Measurements from ENCODE around the gene LRP1-AS.

Gene LRP1-AS

DNA sequence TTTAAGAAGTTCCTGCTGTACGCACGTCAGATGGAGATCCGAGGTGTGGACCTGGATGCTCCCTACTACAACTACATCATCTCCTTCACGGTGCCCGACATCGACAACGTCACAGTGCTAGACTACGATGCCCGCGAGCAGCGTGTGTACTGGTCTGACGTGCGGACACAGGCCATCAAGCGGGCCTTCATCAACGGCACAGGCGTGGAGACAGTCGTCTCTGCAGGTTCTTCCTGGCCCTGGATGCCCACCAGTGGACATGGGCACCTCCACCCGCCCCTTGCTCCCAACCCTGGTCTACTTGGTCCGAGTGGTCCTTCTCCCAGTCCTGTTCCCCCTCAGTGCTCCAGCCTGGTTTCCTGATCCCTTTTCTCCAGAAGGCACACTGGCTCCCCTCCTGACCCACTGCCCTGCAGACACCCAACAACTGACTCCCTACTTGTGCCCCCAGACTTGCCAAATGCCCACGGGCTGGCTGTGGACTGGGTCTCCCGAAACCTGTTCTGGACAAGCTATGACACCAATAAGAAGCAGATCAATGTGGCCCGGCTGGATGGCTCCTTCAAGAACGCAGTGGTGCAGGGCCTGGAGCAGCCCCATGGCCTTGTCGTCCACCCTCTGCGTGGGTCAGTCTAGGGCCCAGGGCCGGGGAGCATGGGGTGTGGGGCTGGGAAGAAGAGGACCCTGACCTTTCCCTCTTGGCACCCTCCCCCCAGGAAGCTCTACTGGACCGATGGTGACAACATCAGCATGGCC lies 32.1 kb upstream of the LRP1-AS start:
- DNase-seq = no peak

DNA sequence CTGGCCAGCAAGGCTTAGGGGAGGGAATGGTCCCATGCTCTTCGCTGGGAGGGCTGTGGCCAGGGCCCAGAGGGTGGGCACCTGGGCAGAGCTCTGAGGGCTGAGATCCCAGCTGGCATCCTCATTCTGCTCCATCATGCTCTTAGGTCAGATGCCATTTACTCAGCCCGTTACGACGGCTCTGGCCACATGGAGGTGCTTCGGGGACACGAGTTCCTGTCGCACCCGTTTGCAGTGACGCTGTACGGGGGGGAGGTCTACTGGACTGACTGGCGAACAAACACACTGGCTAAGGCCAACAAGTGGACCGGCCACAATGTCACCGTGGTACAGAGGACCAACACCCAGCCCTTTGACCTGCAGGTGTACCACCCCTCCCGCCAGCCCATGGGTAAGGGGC lies 30.8 kb upstream of the LRP1-AS start:
- DNase-seq = no peak

DNA sequence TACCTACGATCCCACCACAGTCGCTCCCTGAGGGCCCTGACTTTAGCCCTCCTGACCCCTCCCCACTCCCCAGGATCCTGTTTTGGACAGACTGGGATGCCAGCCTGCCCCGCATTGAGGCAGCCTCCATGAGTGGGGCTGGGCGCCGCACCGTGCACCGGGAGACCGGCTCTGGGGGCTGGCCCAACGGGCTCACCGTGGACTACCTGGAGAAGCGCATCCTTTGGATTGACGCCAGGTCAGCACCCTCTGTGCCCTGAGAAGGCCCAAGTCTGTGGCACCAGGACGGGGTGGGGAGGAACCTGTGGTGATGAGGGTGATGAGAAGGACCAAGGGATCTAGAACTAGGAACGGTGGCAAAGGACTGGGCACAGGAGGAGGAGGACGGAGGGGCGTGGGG lies 29.9 kb upstream of the LRP1-AS start:
- DNase-seq = no peak

DNA sequence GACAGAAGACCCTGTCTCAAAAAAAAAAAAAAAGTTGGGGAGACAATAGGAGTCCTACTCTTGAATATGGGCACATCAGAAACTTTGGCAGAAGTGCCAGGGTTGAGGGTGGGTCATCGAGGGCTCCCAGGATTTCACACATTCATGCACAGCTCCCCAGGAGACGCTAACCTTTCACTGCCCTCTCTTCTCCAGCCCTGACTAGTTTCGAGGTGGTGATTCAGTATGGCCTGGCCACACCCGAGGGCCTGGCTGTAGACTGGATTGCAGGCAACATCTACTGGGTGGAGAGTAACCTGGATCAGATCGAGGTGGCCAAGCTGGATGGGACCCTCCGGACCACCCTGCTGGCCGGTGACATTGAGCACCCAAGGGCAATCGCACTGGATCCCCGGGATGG lies 29.4 kb upstream of the LRP1-AS start:
- no peak for DNase-seq

DNA sequence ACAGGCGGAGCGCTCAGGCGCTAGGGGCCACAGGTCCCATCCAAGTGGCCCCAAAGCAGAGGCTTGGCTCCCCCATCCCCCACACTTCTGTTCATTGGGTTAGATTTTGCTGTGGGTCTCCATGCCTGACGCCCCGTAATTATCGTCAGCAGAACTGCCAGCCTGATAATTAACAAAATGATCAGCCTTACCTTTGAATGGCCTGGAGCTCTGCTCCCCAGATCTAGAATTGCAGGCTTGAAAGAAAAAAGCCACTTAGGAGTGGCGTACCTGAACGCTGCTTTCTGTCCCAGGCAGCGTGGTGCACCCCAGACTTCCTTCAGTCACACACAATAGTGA lies 28.7 kb upstream of the LRP1-AS start:
- no peak for DNase-seq

DNA sequence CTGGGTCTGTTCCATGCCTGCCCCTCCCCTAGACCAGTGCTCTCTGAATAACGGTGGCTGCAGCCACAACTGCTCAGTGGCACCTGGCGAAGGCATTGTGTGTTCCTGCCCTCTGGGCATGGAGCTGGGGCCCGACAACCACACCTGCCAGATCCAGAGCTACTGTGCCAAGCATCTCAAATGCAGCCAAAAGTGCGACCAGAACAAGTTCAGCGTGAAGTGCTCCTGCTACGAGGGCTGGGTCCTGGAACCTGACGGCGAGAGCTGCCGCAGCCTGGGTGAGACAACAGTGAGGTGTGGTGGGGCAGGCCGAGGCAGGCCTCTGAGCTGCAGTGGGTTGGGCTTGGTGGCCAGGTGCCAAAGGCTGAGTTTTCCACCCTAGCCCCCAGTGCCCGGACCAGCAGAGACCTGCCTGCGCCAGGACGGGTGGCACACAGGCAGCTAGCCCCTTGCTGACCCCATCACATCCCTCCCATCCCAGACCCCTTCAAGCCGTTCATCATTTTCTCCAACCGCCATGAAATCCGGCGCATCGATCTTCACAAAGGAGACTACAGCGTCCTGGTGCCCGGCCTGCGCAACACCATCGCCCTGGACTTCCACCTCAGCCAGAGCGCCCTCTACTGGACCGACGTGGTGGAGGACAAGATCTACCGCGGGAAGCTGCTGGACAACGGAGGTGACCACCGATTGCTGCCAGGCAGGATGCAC lies 28.2 kb upstream of the LRP1-AS start:
- no peak for DNase-seq

DNA sequence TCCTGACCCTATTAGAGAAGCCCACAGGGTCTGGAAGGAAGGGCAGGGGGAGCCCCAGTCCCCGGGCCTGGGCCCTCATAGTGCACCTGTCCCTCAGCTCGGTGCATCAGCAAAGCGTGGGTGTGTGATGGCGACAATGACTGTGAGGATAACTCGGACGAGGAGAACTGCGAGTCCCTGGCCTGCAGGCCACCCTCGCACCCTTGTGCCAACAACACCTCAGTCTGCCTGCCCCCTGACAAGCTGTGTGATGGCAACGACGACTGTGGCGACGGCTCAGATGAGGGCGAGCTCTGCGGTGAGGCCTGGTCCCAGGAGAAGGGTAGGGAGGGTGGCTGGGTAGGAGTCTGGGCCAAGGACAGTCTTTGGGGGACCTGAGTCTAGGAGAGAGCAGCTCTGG lies 26.3 kb upstream of the LRP1-AS start:
- DNase-seq = no peak

DNA sequence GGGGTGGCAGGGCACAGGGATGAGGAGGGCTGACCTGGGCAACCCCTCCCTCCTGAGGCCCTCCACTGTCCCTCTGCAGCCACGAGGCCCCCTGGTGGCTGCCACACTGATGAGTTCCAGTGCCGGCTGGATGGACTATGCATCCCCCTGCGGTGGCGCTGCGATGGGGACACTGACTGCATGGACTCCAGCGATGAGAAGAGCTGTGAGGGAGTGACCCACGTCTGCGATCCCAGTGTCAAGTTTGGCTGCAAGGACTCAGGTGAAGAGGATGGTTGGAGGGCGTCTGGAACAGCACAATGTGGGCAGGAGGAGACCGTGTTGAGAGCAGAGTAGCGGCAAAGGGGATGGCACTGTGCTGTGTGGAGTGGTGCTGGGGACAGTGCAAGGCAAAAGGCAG lies 25.7 kb upstream of the LRP1-AS start:
- DNase-seq = no peak

DNA sequence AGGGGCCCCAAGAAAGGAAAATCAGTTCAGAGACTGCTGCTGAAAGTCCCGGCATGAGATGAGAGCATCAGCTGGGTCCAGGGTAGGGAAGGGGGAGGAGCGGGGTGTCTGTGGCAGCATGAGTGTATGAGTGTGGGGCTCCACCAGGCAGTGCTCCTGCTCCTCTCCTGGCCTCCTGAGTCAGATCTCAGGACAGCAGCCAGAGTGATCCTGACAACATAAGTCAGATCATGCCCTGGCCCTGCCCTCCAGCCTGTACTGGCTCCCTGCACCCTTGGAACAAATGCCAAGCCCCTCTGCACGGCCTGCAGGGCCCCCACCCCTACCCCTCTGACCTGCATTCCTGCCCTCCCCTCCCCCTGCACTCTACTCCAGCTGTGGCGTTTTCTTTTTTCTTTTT lies 24.2 kb upstream of the LRP1-AS start:
- no peak for DNase-seq

DNA sequence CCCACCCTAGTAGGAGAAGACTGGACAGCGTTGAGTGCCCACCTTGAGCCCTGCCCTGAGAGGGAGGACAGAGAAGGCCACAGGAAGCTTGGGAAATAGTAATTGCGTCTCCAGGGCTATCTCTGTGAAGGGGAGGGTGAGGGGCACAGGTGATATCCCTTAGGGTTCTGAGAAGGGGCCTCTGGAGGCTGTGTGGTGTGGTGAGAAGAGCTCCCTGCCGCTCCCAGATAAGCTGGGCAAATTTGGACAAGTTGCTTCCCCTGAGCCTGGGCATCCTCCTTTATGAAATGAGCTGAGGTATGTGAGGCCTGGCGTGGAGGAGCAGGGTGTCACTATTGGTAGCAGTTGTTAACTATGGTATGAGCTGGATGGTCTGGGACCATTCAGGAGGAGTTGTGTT lies 23.5 kb upstream of the LRP1-AS start:
- DNase-seq = no peak

DNA sequence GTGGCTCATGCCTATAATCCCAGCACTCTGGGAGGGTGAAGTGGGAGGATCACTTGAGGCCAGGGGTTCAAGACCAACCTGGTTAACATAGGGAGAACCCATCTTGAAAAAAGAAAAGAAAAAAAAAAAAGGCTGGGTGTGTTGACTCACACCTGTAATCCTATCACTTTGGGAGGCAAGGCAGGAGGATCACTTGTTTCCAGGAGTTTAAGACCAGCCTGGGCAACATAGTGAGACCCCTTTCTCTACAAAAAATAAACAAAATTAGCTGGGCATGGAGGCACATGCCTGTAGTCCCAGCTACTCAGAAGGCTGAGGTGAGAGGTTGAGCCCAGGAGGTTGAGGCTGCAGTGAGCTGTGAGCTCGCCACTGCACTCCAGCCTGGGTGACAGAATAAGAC lies 23.0 kb upstream of the LRP1-AS start:
- no peak for DNase-seq

DNA sequence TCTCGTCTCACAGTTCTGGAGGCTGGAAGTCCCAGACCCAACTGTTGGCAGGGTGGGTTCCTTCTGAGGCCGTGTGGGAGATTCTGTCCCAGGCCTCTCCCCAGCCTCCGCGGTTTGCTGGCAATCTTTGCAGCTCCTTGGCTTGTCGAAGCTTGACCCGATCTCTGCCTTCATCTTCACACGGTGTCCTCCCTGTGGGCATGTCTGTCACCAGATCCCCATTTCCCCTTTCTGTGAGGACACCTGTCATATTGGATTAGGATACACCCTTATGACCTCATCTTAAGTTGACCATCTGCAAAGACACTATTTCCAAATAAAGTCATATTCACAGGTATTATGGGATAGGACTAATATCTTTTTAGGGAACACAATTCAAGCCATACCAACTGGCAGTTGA lies 22.6 kb upstream of the LRP1-AS start:
- no peak for DNase-seq

DNA sequence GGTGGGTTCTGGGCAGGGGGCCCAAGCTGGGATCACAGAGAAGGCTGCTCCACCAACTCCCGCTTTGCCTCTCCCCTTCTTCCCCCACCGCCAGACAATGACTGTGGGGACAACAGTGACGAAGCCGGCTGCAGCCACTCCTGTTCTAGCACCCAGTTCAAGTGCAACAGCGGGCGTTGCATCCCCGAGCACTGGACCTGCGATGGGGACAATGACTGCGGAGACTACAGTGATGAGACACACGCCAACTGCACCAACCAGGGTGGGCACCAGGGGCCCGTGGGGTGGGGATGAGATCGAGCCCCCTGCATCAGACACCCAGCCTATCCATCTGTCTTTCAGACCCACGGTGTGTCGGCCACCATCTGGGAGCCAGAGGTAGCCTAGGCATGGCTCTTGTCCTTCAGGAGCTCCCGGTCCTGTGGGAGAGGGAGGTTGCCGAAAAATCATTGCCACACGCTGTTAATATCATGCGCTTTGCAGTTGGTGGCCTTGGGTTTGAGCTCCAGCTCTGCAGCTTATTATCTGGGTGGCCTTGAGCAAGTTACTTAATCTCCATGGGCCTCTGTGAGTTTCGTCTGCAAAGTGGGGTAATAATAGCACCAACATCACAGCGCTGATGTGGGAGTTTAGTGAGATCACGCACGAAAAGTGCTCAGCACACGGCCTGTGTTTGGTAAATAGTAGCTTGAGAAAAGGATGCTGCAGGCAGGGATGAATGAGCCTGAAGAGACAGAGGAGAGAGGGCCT lies 21.8 kb upstream of the LRP1-AS start:
- DNase-seq = no peak

DNA sequence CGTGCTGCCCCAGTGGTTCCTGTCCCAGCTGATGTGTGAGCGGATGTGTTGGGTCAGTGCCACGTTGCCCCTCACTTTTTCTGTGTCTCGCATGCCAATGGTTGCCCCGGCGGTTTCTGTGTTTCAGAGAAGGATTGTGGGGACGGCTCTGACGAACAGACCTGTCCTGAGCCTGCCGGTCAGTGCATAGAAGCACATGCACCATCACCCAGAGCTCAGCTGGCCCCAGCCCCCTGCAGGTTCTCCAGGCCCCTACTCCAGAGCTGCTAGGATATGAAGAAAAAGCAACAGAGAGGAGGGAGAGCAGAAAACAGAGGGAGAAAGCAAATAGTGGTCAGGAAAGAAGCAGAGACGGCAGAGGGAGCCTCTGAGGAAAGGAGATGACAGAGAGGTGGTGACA lies 20.6 kb upstream of the LRP1-AS start:
- no peak for DNase-seq

DNA sequence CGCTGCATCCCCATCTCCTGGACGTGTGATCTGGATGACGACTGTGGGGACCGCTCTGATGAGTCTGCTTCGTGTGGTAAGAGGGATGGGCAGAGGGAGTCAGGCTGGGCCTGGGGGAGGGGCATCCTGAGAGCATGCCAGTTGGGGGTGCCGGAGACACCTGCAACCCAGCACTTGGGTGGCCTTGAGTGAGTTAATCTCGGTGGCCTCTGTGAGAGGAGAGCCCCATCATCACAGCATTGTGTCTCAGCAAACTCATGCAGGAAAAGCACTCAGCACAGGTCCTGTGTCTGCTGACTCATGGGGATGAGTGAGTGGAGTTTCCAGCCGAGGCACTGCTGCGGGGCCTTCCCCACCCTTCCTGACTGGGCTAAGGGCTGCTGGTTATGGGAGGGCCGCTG lies 19.6 kb upstream of the LRP1-AS start:
- no peak for DNase-seq

DNA sequence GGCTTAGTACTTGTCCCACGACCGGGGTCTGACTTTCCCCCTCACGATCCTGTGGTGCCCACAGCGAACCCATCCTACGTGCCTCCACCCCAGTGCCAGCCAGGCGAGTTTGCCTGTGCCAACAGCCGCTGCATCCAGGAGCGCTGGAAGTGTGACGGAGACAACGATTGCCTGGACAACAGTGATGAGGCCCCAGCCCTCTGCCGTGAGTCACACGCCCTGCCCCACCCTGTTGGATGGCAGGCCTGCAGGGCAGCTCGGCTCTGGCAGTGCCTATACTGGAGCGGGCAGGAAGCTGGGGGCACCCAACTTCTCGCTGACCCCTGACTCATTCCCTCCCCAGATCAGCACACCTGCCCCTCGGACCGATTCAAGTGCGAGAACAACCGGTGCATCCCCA lies 18.3 kb upstream of the LRP1-AS start:
- no peak for DNase-seq

DNA sequence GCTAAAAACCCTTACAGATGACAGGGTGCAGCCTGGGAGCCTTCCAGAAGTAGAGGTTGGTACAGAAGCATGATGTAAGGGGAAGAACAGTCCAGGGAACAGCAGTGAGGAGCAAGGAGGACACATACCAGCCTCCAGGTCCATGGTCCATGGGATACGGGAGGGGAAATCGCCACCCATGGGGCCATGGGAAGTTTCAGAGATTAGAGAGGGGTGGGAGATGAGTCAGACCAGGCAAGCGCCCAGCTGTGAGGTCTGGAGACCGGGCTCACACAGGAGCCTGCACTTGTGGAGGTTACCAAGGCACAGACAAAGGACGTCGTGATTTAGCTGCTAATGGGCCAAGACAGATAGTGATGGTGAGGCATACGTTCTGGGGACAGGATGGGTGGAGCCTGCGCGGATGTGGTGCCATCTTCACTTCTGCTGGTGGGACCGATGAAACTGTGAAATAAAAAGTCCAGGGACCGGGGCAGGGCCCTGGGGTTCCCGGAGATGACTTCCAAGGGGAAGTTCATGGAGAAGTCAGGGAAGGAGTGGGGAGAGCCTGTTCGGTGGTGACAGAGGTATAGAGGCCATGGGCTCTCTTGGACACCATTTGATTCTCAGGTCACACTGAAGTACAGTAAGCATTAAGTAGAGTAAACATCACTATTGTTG lies 17.7 kb upstream of the LRP1-AS start:
- DNase-seq = no peak

DNA sequence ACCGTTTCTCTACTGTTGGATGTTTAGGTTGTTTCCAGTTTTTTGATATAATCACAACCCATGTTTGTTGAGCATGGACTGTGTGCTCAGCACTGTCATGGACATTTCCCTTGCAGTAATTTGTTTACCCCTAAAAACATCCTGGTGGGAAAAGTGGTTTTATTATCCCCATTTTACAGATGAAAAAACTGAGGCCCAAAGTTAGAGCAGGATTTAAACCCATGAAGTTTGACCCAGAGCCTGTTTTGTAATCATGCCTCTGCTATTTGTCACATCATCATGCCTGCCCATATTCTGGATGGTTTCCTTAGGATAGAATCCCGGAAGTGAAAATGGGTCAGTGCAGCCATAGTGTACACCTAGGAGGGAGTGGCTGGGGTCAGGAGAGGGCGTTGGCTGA lies 17.0 kb upstream of the LRP1-AS start:
- no peak for DNase-seq

DNA sequence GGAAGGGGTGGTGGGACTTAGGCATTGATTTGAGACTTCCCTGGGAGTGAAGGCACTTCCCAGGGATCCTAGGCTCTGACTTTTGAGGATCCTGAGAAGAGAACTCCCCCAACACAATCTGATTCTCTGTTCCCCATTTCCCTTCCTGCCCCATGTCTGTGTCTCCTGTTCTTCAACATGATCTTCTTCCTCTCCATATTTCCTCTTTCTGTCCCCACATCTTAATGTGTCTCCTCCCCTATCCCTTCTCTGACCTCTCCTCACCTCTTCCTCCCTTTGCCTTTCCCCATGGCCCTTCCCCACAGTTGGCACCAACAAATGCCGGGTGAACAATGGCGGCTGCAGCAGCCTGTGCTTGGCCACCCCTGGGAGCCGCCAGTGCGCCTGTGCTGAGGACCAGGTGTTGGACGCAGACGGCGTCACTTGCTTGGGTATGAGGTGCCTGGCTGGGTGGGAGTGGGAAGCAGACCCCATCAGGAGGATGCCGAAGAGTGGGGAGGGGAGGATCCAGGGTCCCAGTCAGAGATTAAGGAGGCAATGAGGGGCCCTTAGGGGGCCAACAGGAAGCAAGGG lies 15.2 kb upstream of the LRP1-AS start:
- DNase-seq = no peak

DNA sequence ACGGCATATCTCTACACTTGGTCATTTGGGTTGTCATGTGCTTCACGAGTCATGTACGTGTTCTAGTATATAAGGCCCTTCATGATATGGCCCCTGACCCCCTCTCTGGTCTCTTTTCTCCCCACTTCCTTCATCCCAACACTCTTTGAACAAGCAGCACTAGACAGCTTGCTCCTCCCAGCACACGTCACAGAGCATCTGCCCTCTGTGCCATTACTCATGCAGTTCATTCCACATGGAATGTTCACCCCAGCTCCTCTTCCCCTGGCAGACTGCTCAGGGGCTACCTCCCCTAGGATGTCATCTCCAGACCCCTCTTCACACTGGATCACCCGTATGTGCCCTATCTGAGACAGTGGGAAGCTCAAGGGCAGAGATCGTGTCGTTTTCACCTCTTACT lies 14.1 kb upstream of the LRP1-AS start:
- no peak for DNase-seq

DNA sequence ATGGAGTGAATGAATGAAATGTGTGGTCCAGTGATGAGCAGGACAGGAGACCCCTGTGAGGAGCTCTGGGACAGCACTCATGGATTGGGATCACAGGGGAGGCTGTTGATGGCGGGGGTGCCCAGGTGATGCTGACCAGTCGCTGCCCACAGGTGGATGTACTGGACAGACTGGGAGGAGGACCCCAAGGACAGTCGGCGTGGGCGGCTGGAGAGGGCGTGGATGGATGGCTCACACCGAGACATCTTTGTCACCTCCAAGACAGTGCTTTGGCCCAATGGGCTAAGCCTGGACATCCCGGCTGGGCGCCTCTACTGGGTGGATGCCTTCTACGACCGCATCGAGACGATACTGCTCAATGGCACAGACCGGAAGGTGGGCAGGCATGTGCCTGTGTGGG lies 13.3 kb upstream of the LRP1-AS start:
- no peak for DNase-seq

DNA sequence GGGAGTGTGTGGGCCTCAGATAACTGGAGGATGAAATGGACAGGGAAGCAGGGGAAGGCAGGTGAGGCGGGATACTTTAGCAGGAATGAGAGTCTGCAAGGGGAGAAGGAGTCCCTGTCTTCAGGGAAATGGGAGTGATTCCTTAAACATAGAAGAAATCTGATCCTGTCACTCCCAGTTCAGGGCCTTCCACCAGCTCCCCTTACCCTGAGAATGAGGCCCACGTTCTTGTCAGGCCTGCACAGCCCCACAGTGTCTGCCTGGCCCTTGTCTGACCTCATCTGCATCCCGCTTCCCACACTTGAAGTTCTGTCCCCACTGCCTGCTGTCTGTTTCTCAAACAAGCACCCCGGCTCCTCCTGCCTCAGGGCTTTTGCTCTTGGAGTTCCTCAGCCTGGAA lies 12.6 kb upstream of the LRP1-AS start:
- no peak for DNase-seq

DNA sequence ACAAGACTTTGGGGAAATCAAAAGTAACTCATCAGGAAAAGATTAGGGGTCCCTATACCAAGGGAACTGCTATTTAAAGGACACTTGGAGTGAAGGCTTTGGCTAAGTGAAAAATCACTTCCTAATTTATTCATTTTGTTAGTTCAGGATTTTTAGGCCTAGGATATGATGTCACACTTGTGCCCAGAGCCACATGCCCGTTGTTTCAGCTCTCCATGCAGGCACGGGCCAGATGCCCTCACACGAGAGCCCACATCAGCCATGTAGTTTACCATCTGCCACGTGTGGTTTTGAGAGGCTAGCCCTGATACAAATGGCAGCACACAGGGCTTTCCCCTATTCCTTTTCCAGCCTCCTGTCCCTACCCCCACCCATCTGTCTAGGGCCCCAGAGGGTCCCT lies 11.9 kb upstream of the LRP1-AS start:
- no peak for DNase-seq

Data from NCI-H2171 (cell line).